Left colon (tissue), 2 donors: ENCODE data around the gene SHISA7. TPM values are rescaled to one million over a fixed set of nuclear protein-coding genes. Genes with fewer than 3 reads are reported as not detected.

Source experiments
- ATAC-seq: fragments of 200-7000 bp; cut with Tn5 transposase; one replicate; pipeline ENCODE4 v1.9.1; 2020; ENCODE audit warnings: mild to moderate bottlenecking, moderate library complexity
- DNase-seq, 2 donors: peaks; one replicate each; pipeline ENCODE4 v3.0.0-alpha.2; 2020
- intact Hi-C, 2 donors: fragments of 100-400 bp; cut with DNase I in 1 of 2; cut with micrococcal nuclease in 1 of 2; formaldehyde crosslinking; loops; one replicate each; pipeline versions ENCODE4 v1.11.2 to v1.14.0; 2022; cut with DNase I, micrococcal nuclease
- long read RNA-seq: library from polyadenylated mRNA; unstranded; transcript quantifications from one replicate; pipeline ENCODE4 v2.0.0, GENCODE V29; 2021
- total RNA-seq, 2 donors: library from RNA; stranded (reverse); fragmentation: NEBNext Ultra II Directional; extraction: Animal tissue kit (Norgen Biotek cat#: 25700); gene quantifications; one replicate each; pipeline ENCODE4 v1.2.1, GENCODE V29; 2021
- donor health status: DM: no; HTN: no; CAD: no.
- donor health status: DM: yes; HTN: yes; CAD: no.

The SHISA7 gene
- not detected for total RNA-seq
- long read RNA-seq = 0 reads

DNA sequence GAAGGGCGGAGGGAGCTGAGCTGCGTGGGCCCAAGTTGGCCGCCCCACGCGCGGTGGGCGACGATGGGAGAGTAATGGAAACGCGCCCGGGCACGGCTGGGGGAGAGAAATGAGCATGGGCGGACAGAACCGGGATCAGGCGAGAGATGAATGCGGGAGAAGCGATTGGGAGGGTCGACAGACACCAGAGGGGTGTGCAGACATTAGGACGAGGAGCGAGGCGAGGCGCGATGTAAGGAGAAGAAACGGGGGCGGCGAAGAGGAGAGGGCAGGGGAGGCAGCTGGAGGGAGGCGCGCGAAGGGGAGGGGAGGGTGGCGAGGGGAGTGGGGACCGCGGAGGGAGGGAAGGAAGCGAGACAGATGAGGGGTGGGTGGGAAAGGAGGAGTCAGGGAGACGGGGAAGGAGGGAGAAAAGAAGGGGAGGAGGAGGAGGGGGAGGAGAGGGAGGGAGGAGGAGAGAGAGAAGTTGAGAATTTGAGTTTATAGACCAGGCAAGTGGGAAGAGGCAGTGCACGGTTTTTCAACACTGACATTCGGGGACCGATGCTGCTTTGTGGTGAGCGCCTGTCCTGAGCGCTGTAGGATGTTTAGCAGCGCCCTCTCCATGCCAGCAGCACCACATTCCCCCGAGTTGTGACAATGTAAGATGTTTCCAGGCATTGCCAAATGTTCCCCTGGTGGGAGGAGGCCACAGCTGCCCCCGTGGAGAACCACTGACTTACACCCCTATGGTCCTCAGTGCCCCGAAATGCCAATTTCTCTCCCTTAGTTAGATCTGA, at the start of gene SHISA7:
Gene SHISA7, minus strand, starts transcription at position 256 of the 779 bp plus-strand sequence. CDS start 437 bp downstream, outside the sequence.
- DNase-seq (no peak), ATAC-seq (no peak)
- intact Hi-C loops = no loop called here

DNA sequence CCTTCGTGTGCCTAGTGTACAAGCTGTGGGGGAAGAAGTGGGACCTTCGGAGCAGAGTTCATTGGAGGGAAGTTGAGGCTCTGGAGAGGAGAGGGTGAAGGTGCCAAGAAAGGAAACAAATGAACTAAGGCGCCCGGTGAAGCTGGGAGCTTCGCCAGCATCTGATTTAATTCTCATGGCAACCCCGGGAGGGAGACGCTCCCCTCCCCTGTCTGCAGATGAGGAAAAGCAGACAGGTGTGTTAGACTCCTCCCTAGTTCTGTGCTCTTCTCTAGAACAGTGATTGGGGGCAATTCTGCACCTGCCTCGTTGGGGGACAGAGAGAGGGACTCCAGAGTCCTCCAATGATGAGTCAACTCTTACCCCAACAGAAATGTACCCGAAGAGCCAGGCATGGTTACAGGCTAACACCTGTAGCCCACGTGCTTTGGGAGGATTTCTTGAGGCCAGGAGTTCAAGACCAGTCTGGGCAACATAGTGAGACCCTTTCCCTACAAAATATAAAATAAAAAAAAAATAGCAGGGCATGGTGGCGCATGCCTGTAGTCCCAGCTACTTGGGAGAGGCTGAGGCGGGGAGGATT, 49.4 kb upstream of the SHISA7 start:
- intact Hi-C loops = no loop called here
- no peak for ATAC-seq

DNA sequence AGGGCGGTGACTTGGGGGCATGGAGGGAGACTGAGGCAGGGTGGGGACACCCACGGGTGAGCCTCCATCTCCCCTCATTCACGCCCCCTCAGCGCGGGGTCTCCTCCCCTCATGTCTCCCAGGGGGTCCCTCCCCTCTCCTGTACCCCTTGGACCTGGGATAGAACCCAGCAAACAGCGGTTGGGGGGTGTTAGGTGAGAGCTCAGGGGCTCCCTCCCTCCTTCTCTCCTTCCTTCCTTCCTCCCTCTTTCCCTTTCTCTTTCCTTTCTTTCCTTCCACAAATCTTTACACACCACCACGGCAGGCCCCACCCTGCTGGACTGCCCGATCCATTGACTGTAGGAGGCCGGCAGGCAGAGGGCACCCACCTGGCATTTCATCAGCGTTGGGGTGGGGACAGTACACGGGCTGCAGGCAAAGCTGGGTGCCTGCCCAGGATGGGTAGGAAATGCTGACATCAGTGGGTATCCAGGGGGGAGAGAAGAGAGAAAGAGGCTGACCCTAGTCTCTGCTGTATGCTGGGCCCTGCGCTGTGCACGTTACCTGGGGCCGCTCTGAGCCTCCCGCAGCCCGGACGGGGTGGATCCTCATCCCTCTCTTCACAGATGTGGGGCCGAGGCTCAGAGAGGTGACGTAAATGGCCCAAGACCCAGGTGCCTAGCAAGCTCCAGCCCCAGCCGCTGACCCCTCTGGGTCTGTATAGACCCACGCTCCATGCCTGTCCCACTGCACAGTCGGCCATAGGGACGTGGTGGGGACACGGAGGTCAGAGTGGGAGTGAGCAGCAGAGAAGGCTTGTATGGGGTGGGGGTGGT, 48.7 kb upstream of the SHISA7 start:
- intact Hi-C loops = no loop called here
- ATAC-seq (no peak), DNase-seq (no peak)

More for the DNA sequence above, 49.4 kb upstream of the SHISA7 start:
- DNase-seq = no peak

DNA sequence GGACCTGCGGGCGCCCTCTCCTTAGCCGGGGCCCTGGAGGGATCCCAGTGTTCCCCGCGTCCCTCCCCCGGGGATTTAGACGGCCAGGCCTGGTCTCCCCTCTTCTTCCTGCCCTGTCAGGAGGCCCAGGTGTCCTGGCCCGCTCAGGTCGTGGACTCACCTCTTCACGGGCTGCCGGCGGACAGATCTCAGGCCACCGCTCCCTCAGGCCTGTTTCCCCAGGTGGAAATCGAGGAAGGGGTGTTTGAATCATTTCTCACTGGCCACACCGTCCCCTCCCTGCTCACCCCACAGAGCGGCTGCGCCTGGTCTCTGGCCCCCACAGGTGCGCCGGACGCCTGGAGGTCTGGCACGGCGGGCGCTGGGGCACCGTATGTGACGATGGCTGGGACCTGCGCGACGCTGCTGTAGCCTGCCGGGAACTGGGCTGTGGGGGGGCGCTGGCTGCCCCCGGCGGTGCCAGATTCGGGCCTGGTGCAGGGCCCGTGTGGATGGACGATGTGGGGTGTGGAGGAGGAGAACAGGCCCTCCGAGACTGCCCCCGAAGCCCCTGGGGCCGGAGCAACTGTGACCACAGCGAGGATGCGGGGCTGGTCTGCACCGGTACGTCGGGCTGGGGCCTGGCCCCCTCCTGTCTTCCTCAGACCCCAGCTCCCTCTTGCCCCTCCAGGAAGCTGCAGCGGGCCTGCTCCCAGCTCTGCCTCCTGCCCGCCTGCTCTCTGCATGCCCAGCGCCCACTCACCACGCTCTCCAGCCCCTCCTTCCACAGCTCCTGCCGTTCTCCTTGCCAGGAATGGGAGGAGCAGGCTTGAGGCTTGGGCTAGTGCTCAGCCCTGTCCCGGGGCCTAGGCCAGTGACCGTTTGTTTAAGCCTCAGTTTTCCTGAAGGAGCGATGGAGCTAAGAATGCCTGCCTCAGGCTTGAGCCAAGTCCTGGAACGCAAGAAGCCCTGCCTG, 47.7 kb upstream of the SHISA7 start:
- ATAC-seq (no peak), DNase-seq (no peak)
- intact Hi-C loops = no loop called here

DNA sequence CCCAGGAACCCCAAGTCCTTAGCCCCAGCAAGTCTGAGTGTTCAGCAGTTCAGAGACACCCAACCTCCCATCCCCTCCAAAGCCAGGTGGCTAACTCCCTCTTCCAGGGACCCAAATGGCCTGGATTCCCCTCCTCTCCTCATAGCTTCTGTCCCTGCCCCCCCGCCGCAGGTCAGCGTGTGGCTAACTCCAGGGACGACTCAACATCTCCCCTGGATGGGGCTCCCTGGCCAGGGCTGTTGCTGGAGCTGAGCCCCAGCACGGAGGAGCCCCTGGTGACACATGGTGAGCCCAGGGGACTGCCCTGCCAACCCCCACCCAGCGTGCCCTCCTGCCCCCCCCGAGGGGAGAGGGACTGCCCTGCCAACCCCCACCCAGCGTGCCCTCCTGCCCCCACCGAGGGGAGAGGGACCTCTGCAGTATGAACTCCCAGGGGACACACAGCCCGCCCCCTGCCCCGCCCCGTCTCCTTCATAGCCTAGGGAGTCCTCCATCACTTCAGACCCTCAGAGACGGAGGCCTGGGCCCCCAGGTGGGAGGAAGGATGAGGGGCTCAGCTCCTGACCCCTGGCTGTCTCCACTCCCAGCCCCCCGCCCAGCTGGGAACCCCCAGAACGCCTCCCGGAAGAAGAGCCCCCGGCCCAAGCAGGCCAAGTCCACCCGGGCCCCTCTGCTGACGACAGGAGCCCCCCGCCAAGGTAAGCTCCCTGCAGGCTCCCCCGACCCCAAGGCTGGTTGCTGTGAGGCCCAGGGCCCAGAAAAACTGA, 46.8 kb upstream of the SHISA7 start:
- intact Hi-C loops = no loop called here
- ATAC-seq = no peak
- peak in 1 of 2 donors; percentile 24 for DNase-seq

DNA sequence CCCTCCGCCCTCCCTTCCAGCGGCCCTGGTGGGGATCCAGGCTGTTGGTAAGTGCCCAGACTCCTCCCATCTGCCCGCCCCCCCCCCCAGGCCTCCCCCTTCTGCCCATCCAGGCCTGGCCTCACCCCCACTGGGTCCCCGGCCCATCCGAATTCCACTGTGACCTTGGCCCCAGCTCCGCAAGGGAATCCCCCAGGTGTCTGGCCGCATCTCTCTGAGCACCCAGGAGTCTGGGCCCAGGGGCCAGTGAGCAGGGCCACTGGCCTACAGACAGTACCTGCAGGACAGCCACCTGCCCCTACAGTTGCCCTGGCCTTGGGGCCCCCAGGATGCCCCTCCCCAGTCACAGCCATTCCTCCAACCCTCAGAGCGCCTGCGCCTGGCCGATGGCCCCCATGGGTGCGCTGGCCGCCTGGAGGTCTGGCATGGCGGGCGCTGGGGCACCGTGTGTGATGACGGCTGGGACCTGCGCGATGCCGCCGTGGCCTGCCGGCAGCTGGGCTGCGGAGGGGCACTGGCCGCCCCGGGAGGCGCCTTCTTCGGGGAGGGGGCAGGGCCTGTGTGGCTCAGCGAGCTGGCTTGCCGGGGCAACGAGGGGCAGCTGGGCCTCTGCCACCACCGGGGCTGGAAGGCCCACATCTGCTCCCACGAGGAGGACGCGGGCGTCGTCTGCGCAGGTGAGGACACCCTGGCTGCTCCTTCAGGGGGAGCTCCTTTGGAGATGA, 46.0 kb upstream of the SHISA7 start:
- ATAC-seq (no peak), DNase-seq (peak in 1 of 2 donors; percentile 30)
- intact Hi-C loops = no loop called here

DNA sequence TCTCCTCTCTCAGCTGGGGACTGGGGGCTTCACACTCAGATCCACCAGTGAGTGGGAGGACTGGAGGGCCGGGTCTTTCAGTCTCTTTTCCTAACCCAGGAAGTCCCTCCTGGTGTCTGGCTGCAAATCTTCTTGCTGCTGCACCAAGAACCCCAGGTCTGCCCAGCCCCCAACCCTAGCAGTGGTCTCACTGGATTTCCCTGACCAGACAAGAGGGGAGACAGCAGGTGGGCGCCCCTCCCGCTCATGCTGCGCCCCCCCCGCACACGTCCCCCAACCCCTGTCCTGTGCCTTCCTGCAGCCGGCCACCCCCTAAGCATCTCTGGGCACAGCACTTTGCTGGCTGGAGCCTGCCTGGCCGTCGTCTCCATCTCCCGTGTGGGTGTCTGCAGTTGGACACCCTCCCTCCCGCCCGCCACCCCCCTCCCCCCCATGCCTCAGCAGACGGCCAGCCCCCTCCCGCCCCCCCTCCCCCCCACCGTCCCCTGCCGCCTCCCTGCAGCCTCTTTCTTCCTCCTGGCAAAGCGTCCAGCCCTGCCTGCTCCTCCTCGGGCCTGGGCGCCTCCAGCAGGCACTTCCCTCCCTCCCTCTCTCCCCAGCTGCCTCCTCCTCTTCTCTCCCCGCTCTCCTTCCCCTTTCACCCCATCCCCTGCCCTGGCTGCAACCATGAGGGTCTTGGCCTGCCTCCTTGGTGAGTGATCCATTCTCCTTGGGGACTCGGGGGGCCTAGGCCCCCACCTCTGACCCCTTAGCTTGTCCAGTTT, 45.0 kb upstream of the SHISA7 start, which contains the start of gene SSC5D:
Gene SSC5D, plus strand, starts transcription at position 513 of the 764 bp plus-strand sequence. Its CDS starts 154 bp downstream, at position 667.
- ATAC-seq = no peak

DNA sequence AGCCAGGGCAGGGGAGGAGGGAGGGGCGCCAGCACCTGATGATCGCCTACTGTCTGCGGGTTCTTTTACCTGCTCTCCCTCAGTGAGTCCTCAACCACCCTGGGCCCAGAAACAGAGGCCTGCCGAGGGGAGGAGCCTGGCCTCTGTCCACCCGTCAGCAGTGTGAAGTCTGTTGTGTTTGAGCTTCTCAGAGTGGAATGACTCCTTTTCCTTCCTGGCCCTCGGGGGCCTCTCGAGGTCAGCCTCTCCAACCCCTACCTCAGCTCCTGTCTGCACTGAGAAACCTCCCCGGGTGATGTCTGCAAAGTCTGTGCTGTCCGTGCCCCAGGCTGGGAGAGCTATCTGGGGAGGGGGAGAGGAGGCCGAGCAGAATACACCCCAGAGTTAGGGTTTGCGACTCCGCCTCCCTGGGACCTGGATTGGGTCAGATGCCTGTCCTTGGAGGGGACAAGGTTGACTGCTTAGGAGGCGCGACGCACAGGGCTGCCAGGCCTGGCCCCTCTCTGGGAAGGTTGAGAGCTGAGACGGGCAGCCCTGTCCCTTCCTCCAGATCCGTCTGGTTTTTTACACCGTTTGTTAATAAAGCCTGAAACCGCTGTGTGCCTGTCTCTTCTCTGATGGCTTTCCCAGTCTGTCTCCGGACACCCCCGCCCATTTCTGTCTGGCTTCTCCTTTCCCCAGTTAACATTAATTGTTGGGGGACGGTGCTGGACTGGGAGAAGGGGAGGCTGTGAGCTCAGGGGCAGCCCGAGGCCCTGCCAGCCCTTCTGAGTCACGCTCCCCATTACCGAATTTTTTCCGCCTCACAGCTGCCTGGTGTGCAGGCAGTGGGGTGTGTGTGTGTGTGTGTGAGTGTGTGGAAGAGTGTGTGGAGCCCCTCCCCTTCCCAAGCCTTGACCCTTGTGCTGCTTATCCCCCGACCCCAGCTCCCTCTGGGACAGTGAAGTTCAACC, 44.1 kb upstream of the SHISA7 start:
- intact Hi-C loops = no loop called here

More for the DNA sequence above, 45.0 kb upstream of the SHISA7 start, which contains the start of gene SSC5D:
- peak in 1 of 2 donors; percentile 59 for DNase-seq
- intact Hi-C loops = no loop called here

DNA sequence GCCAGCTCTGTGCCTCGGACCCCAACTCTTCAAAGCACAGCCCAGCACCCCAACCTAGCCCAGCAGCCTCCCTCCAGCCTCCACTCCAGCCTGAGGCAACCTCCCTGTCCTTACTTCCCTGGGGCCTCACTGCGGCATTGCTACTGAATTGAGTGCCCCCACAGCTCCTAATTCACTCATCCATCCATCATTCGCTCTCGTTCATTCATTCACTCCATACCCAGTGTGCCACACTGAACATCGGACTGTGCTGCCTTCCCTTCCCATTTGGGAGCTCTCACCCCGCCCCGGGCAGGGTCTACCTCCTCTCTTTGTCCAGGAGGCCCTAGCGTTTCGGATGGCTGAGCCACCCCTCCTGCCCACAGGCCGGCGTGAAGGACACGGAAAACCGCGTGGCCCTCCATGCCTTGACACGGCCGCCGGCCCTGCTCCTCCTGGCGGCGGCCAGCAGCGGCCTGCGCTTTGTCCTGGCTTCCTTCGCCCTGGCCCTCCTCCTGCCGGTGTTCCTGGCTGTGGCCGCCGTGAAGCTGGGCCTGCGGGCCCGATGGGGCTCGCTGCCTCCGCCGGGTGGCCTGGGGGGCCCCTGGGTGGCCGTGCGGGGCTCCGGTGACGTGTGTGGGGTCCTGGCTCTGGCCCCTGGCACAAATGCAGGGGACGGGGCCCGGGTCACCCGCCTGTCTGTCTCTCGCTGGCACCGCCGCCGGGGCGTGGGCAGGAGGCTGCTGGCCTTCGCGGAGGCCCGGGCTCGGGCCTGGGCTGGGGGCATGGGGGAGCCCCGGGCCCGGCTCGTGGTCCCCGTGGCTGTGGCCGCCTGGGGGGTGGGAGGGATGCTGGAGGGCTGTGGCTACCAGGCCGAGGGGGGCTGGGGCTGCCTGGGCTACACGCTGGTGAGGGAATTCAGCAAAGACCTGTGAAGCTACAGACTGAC, 43.2 kb upstream of the SHISA7 start:
- peak in 1 of 2 donors; percentile 27 for DNase-seq
- no peak for ATAC-seq
- intact Hi-C loops = no loop called here

More for the DNA sequence above, 44.1 kb upstream of the SHISA7 start:
- ATAC-seq (no peak), DNase-seq (peak; percentile 41 to 72)

DNA sequence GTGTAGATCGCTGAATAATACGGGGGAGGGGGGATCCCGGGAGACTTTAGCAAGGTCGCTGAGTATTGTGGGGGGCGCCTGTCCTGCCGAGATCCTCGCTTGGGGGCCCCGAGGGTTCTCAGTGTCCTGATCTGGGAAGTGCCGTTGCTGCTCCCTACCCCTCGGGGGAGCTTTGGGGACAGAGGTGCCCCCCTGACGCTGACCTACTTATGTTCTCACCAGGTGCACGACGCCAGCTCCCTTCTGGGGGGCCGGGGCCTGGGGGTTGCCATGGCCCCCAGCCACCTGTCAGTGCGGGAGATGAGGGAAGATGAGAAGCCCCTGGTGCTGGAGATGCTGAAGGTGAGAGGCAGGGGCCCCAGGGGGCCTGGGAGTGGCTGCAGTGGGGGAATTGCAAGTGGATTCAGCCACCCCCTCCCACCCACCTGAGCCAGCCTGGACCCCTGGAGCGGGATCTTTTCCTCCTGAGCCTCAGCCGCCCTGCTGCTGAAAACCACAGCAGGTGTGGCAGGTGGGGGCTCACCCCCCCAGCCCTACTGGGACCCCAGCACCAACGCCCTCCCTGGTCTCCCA, 42.4 kb upstream of the SHISA7 start:
- DNase-seq = peak in 1 of 2 donors; percentile 28
- intact Hi-C loops = no loop called here
- no peak for ATAC-seq

DNA sequence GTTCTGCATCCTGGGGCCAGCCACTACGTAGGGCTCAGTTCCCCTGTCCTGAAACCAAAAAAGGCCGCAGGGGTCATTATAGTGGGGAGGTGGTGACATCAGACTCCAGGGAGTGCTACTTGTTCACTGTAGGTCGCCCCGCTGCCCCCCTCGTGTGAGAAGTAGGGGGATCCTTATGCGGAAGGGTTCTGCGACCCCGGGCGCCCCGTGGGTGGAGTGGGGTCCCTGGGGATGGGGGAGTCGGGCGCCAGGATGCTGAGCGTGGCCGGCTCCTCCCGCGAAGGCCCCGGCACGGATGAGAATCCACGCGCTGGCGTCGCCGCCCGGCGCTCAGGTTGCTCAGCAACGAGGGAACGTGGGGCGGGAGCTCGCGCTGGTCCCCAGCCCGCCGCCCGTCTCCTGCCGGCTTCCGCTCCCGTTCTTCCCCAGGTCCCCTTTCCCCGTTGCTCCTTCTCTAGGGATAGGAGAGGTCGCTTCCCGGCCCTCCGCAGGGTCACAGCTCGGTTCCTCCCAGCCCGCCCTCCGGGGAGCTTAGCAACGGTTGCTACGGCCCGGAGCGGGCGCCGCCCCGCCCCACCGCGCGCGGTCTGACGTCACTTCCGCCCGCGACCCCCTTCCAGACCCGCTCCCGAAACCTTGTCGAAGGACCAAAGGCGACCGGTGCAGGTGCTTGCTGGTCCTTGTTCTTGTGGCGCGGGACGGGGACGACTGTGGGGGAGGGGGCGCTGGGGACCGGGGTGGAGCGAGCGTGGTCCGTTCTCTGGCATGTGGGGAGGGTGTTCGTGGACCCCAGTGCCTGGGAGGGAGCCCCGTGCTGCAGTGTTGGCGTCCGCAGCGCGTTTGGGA, 41.7 kb upstream of the SHISA7 start, which contains the start of gene NAT14:
Gene NAT14, plus strand, starts transcription at position 596 of the 846 bp plus-strand sequence. CDS start 521 bp downstream, outside the sequence.
- intact Hi-C loops = no loop called here
- peak; percentile 35 to 54 for DNase-seq
- ATAC-seq = peak; percentile 61

DNA sequence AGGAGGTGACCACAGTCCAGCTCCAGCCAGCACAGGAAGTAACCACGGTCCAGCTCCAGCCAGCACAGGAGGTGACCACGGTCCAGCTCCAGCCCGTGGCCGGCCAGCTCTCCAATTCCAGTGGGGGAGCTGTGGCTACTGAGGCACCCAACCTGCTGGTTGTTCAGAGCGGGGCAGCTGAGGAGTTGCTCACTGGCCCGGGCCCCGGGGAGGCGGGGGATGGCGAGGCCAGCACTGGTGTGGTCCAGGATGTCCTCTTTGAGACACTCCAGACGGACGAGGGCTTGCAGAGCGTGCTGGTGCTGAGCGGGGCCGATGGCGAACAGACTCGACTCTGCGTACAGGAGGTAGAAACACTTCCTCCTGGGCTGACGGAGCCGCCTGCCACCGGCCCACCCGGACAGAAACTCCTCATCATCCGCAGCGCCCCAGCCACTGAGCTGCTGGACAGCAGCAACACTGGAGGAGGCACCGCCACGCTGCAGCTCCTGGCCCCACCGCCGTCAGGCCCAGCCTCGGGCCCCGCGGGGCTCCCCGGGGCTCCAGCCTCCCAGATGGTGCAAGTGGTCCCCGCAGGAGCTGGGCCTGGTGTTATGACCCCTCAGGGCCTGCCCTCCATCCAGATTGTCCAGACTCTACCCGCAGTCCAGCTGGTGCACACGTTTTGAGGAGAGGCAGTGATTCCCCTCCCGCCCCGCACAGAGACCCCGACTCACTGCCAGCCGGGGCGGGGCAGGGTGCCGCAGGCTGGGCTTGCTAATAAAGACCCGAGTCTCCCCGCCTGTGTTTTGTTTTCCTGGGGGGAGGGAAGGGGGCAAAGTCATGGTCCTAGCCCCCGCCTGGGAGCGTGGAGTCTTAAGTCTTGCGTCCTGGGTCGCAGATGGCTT, 40.8 kb upstream of the SHISA7 start:
- ATAC-seq = no peak
- intact Hi-C loops = no loop called here
- DNase-seq = peak in 1 of 2 donors; percentile 27
